Pancreas (tissue), 10 donors: ENCODE measurements around the gene PDE2A. TPM values are rescaled to one million over a fixed set of nuclear protein-coding genes. Genes with fewer than 3 reads are reported as not detected.

Experiments used
- ATAC-seq, 4 donors: fragments of 200-7000 bp; cut with Tn5 transposase; one replicate each; pipeline versions ENCODE4 v1.8.0 to v1.9.1; 2020; ENCODE audit warnings: mild to moderate bottlenecking in 4 of 4, moderate library complexity in 4 of 4
- DNase-seq, 6 donors: peaks; one replicate each; pipeline ENCODE4 v3.0.0-alpha.2; 2020
- FAIRE-seq: peaks from 2 replicates; lab custom pipeline; 2012; peaks lifted over from hg19 to GRCh38; lab: Jason Lieb, UNC
- H3K27ac ChIP-seq, 4 donors: fragments of 200-600 bp; sonication (generic); 1 replicate in 3 of 4; 2 replicates in 1 of 4; pipeline versions ENCODE4 v1.5.0 to v1.8.0; 2020
- H3K27me3 ChIP-seq, 4 donors: fragments of 200-600 bp; one replicate each; pipeline ENCODE4 v1.8.0; 2021
- H3K36me3 ChIP-seq, 3 donors: fragments of 200-600 bp; sonication (generic) in 1 of 3; one replicate each; pipeline versions ENCODE4 v1.5.0 to v1.8.0; 2020 to 2021
- H3K4me1 ChIP-seq, 3 donors: fragments of 200-600 bp; one replicate each; pipeline ENCODE4 v1.8.0; 2021
- H3K4me3 ChIP-seq, 4 donors: fragments of 200-600 bp; sonication (generic) in 2 of 4; one replicate each; pipeline versions ENCODE4 v1.5.0 to v1.8.0; 2020 to 2021
- H3K9me3 ChIP-seq, 4 donors: fragments of 200-600 bp; one replicate each; pipeline ENCODE4 v1.8.0; 2021
- CTCF ChIP-seq, 4 donors: fragments of 200-600 bp; sonication (generic) in 3 of 4; IDR thresholded peaks; one replicate each; pipeline versions ENCODE4 v1.5.0 to v1.8.0; 2021; ENCODE audit warnings: antibody characterized with exemption in 4 of 4
- WGBS, 2 donors: extraction: QIAGEN DNeasy Blood & Tissue Kit; methylation state at CpG; one replicate each; pipeline ENCODE4 v1.1.7; 2013; 5-methylcytosine and 5-hydroxymethylcytosine counted together
- intact Hi-C, 3 donors: fragments of 100-400 bp; cut with DNase I; formaldehyde crosslinking; loops; one replicate each; pipeline versions ENCODE4 v1.11.1 to v1.14.2; 2022
- polyA plus RNA-seq, 2 donors: library from polyadenylated mRNA; stranded (reverse); fragments of 200-250 nt; gene quantifications; one replicate each; pipeline ENCODE4 v1.2.3, GENCODE V29; 2013
- total RNA-seq, 6 donors: library from RNA; stranded (reverse); fragmentation: NEBNext Ultra II Directional in 4 of 6; extraction: Animal tissue kit (Norgen Biotek cat#: 25700) in 4 of 6; gene quantifications; one replicate each; pipeline versions ENCODE4 v1.2.1 to v1.2.4, GENCODE V29; 2021 to 2023
- donor health status: healthy with polysubstance abuse.
- donor health status: DM: no; HTN: no; CAD: no; lungs with moderate emphysema.
- donor health status: DM: no; HTN: no; CAD: no.
- donor health status: control.
- donor health status: control.
- donor health status: Bipolar disorder and iron deficiency.
- donor health status: DM: yes; HTN: yes; CAD: no.
- donor health status: DM: no; HTN: no; CAD: no.
- donor health status: DM: no; HTN: no; CAD: no.
- donor health status: DM: yes; HTN: yes; CAD: no.

PDE2A gene
- total and polyA plus RNA-seq, 8 donors = 2.1 to 16.3 (median 4.1) TPM

- H3K27ac ChIP-seq = no peak overlapping the region
- H3K27me3 ChIP-seq = no peaks in the 10 kb centered on the region
- H3K4me1 ChIP-seq = no peaks in the 10 kb centered on the region
These were observed 57.0 kb downstream of the PDE2A start for GRCh38 chr11:72617080-72617762.

GRCh38 chr11:72616655-72617054 is 57.6 kb downstream of the PDE2A start:
- no peak for TF ChIP-seq CTCF (IDR thresholded peaks at IDR 0.05)
- Histone ChIP-seq H3K4me3 (no peak overlapping the region), H3K9me3 (no peaks in the 10 kb centered on the region), H3K36me3 (no peaks in the 10 kb centered on the region), H3K27ac (no peak overlapping the region), H3K27me3 (no peaks in the 10 kb centered on the region), H3K4me1 (no peaks in the 10 kb centered on the region)
- no peak for ATAC-seq
- WGBS, 2 donors = 79 to 86% methylated on average over 4 of the region's 4 CpGs
- intact Hi-C loops = no loop called here
- no peak for DNase-seq
- no peak for FAIRE-seq

More at GRCh38 chr11:72617080-72617762, 57.0 kb downstream of the PDE2A start:
- WGBS, 2 donors = 74 to 77% methylated on average over 11 of the region's 11 CpGs
- no peaks in the 10 kb centered on the region for H3K36me3 ChIP-seq
- FAIRE-seq = no peak
- H3K9me3 ChIP-seq = no peaks in the 10 kb centered on the region
- H3K4me3 ChIP-seq = no peak overlapping the region
- ATAC-seq = peak in 3 of 4 donors; percentile 43 to 60 (median 43)
- intact Hi-C loops = no loop called here
- no peak for DNase-seq
- TF ChIP-seq CTCF (IDR thresholded peaks at IDR 0.05) = no peak

GRCh38 chr11:72615329-72615728 is 58.9 kb downstream of the PDE2A start:
- ATAC-seq = no peak
- intact Hi-C loops = no loop called here
- FAIRE-seq = no peak
- no peaks in the 10 kb centered on the region for H3K4me1 ChIP-seq
- no peak for TF ChIP-seq CTCF (IDR thresholded peaks at IDR 0.05)
- no peak for DNase-seq
- WGBS, 2 donors = 37 to 47% methylated on average over 3 of the region's 3 CpGs
- H3K4me3 ChIP-seq = no peak overlapping the region
- no peak overlapping the region for H3K27ac ChIP-seq
- no peaks in the 10 kb centered on the region for H3K27me3 ChIP-seq
- no peaks in the 10 kb centered on the region for H3K36me3 ChIP-seq
- no peaks in the 10 kb centered on the region for H3K9me3 ChIP-seq

GRCh38 chr11:72614381-72614780 is 59.8 kb downstream of the PDE2A start:
- no peak overlapping the region for H3K4me3 ChIP-seq
- no peaks in the 10 kb centered on the region for H3K27me3 ChIP-seq
- H3K9me3 ChIP-seq = no peaks in the 10 kb centered on the region
- intact Hi-C loops = no loop called here
- no peaks in the 10 kb centered on the region for H3K4me1 ChIP-seq
- H3K27ac ChIP-seq = no peak overlapping the region
- FAIRE-seq (no peak), ATAC-seq (no peak), DNase-seq (no peak)
- 14 to 19% methylated on average over 6 of the region's 6 CpGs for WGBS, 2 donors
- H3K36me3 ChIP-seq = no peaks in the 10 kb centered on the region
- TF ChIP-seq CTCF (IDR thresholded peaks at IDR 0.05) = no peak

GRCh38 chr11:72613977-72614376 is 60.2 kb downstream of the PDE2A start:
- FAIRE-seq (no peak), ATAC-seq (peak in 3 of 4 donors; percentile 20 to 74 (median 41)), DNase-seq (peak in 1 of 6 donors; percentile 45)
- Histone ChIP-seq H3K4me1 (no peaks in the 10 kb centered on the region), H3K4me3 (no peak overlapping the region), H3K27me3 (no peaks in the 10 kb centered on the region), H3K9me3 (no peaks in the 10 kb centered on the region), H3K36me3 (no peaks in the 10 kb centered on the region), H3K27ac (no peak overlapping the region)
- intact Hi-C loops = no loop called here
- 50 to 72% methylated on average over 7 of the region's 7 CpGs for WGBS, 2 donors
- TF ChIP-seq CTCF (IDR thresholded peaks at IDR 0.05) = no peak
